Peyer's patch (tissue), 4 donors: ENCODE measurements around the gene IRF1. TPM values are rescaled to one million over a fixed set of nuclear protein-coding genes. Genes with fewer than 3 reads are reported as not detected.

Source experiments
- DNase-seq, 3 donors: peaks; one replicate each; pipeline ENCODE4 v3.0.0-alpha.2; 2017 to 2019
- H3K27ac ChIP-seq, 4 donors: fragments of 200-600 bp; sonication (generic); one replicate each; pipeline ENCODE4 v1.5.1; 2016 to 2019
- H3K27me3 ChIP-seq, 2 donors: fragments of 200-600 bp; sonication (generic); one replicate each; pipeline ENCODE4 v1.5.1; 2019
- H3K36me3 ChIP-seq, 3 donors: fragments of 200-600 bp; sonication (generic); one replicate each; pipeline ENCODE4 v1.5.1; 2016 to 2019
- H3K4me1 ChIP-seq, 4 donors: fragments of 200-600 bp; sonication (generic); one replicate each; pipeline ENCODE4 v1.5.1; 2016 to 2019
- H3K4me3 ChIP-seq, 4 donors: fragments of 200-600 bp; sonication (generic); 1 replicate in 3 of 4; 2 replicates in 1 of 4; pipeline ENCODE4 v1.5.1; 2016 to 2019; ENCODE audit warnings: mild to moderate bottlenecking in 1 of 4
- H3K9me3 ChIP-seq, 4 donors: fragments of 200-600 bp; sonication (generic); one replicate each; pipeline ENCODE4 v1.5.1; 2016 to 2019; ENCODE audit warnings: mild to moderate bottlenecking in 1 of 4
- CTCF ChIP-seq, 6 experiments: fragments of 450-650 bp in 4 of 6; fragments of 200-600 bp in 2 of 6; sonication (generic) in 1 of 6; IDR thresholded peaks; one replicate each; pipeline ENCODE4 v1.5.1; 2017 to 2019; ENCODE audit warnings: antibody characterized with exemption in 6 of 6, mild to moderate bottlenecking in 3 of 6, moderate library complexity in 1 of 6
- POLR2A ChIP-seq, 2 donors: fragments of 450-650 bp; IDR thresholded peaks; one replicate each; pipeline ENCODE4 v1.5.1; 2017; ENCODE audit warnings: antibody characterized with exemption in 2 of 2, mild to moderate bottlenecking in 2 of 2, moderate library complexity in 2 of 2
- total RNA-seq, 4 donors: library from RNA; depleted of rRNA; stranded (reverse); fragments of >200 nt; gene quantifications; one replicate each; pipeline ENCODE4 v1.1.0, GENCODE V29; 2016

IRF1 gene
- total RNA-seq, 4 donors from 2014 or later, result 92.7 to 152 (median 122) TPM

GRCh38 chr5:132436936-132437335, 53.6 kb downstream of the IRF1 start:
- no peak for TF ChIP-seq POLR2A (IDR thresholded peaks at IDR 0.05)
- no peak for TF ChIP-seq CTCF (IDR thresholded peaks at IDR 0.05)
- Histone ChIP-seq H3K4me3 (no peak overlapping the region), H3K27me3 (no peaks in the 10 kb centered on the region), H3K27ac (peak overlapping the region; percentile 58 to 77 (median 70)), H3K4me1 (peaks cover 8 to 66% (median 29%) of the 10 kb centered on the region in 4 donors), H3K36me3 (no peaks in the 10 kb centered on the region), H3K9me3 (no peaks in the 10 kb centered on the region)
- DNase-seq, result no peak

GRCh38 chr5:132435886-132436285, 54.7 kb downstream of the IRF1 start:
- peak overlapping the region; percentile 10 to 61 (median 50) for H3K27ac ChIP-seq
- H3K36me3 ChIP-seq, result no peaks in the 10 kb centered on the region
- no peaks in the 10 kb centered on the region for H3K9me3 ChIP-seq
- no peaks in the 10 kb centered on the region for H3K27me3 ChIP-seq
- DNase-seq, result no peak
- no peak overlapping the region for H3K4me3 ChIP-seq
- TF ChIP-seq CTCF (IDR thresholded peaks at IDR 0.05) (no peak), POLR2A (IDR thresholded peaks at IDR 0.05) (no peak)
- H3K4me1 ChIP-seq, result peaks cover 8 to 66% (median 32%) of the 10 kb centered on the region in 4 donors

- Histone ChIP-seq H3K4me3 (no peak overlapping the region), H3K27me3 (no peaks in the 10 kb centered on the region), H3K36me3 (no peaks in the 10 kb centered on the region), H3K27ac (peak overlapping the region in 3 of 4 donors; percentile 10 to 84 (median 60)), H3K9me3 (no peaks in the 10 kb centered on the region), H3K4me1 (peaks cover 8 to 70% (median 35%) of the 10 kb centered on the region in 4 donors)
- DNase-seq, result no peak
- TF ChIP-seq POLR2A (IDR thresholded peaks at IDR 0.05), result no peak
- TF ChIP-seq CTCF (IDR thresholded peaks at IDR 0.05), result no peak
Measured at GRCh38 chr5:132435447-132435846, 55.1 kb downstream of the IRF1 start.

- H3K4me1 ChIP-seq, result peaks cover 14 to 70% (median 41%) of the 10 kb centered on the region in 4 donors
- H3K9me3 ChIP-seq, result no peaks in the 10 kb centered on the region
- H3K4me3 ChIP-seq, result no peak overlapping the region
- TF ChIP-seq POLR2A (IDR thresholded peaks at IDR 0.05) (peak; percentile 12 to 28), CTCF (IDR thresholded peaks at IDR 0.05) (no peak)
- H3K27me3 ChIP-seq, result no peaks in the 10 kb centered on the region
- peak overlapping the region in 3 of 4 donors; percentile 38 to 84 (median 60) for H3K27ac ChIP-seq
- no peaks in the 10 kb centered on the region for H3K36me3 ChIP-seq
- DNase-seq, result peak in 1 of 3 donors; percentile 82
Measured at GRCh38 chr5:132434416-132435286, 55.9 kb downstream of the IRF1 start.

GRCh38 chr5:132433141-132433540, 57.4 kb downstream of the IRF1 start:
- H3K4me3 ChIP-seq, result no peak overlapping the region
- H3K27ac ChIP-seq, result peak overlapping the region; percentile 8 to 18 (median 14)
- H3K27me3 ChIP-seq, result no peaks in the 10 kb centered on the region
- H3K4me1 ChIP-seq, result peaks cover 26 to 72% (median 47%) of the 10 kb centered on the region in 4 donors
- no peaks in the 10 kb centered on the region for H3K9me3 ChIP-seq
- no peak for TF ChIP-seq CTCF (IDR thresholded peaks at IDR 0.05)
- DNase-seq, result no peak
- H3K36me3 ChIP-seq, result no peaks in the 10 kb centered on the region
